ENCODE results near the gene LYPD4. TPM values are rescaled to one million over a fixed set of nuclear protein-coding genes. Genes with fewer than 3 reads are reported as not detected.
"Not testable (repeated sequence)": the region's sequence is repeated elsewhere in the genome, so short reads cannot be mapped to it uniquely, and the experiment has no call there.

Gene LYPD4
- total RNA-seq, 4 donors from 2014 or later: not detected

- Histone ChIP-seq H3K4me3 (replicated peaks in 1 of 3) (no peak overlapping the region), H3K36me3 (no peaks in the 10 kb centered on the region), H3K9me3 (no peaks in the 10 kb centered on the region), H3K27me3 (no peaks in the 10 kb centered on the region), H3K27ac (no peak overlapping the region), H3K4me1 (peaks cover 25 to 26% of the 10 kb centered on the region in 2 donors)
- TF ChIP-seq POLR2A (IDR thresholded peaks at IDR 0.05): no peak
- no peak for TF ChIP-seq CTCF (IDR thresholded peaks at IDR 0.05)
- intact Hi-C loops (cut with DNase I): no loop called here
- 82 to 87% methylated on average over 1 of the region's 1 CpG for WGBS, 2 donors
- no peak for DNase-seq
Observed at GRCh38 chr19:41796901-41797300, 47.6 kb downstream of the LYPD4 start.

GRCh38 chr19:41796362-41796761, 48.1 kb downstream of the LYPD4 start, which contains the start of gene CEACAM3:
Gene CEACAM3, plus strand, starts transcription at chr19:41796587. Its CDS starts 91 bp downstream, at chr19:41796678.
- H3K4me1 ChIP-seq: peaks cover 25 to 26% of the 10 kb centered on the region in 2 donors
- intact Hi-C loops (cut with DNase I): no loop called here
- H3K9me3 ChIP-seq: no peaks in the 10 kb centered on the region
- H3K4me3 ChIP-seq (replicated peaks in 1 of 3): no peak within 1 kb of the TSS
- no peaks in the 10 kb centered on the region for H3K27me3 ChIP-seq
- no peak for DNase-seq
- H3K36me3 ChIP-seq: no peaks in the 10 kb centered on the region
- TF ChIP-seq CTCF (IDR thresholded peaks at IDR 0.05) (no peak), POLR2A (IDR thresholded peaks at IDR 0.05) (no peak)
- no peak within 1 kb of the TSS for H3K27ac ChIP-seq

- TF ChIP-seq CTCF (IDR thresholded peaks at IDR 0.05) (peak; percentile 55 to 83 (median 70)), POLR2A (IDR thresholded peaks at IDR 0.05) (no peak)
- H3K27me3 ChIP-seq: no peaks in the 10 kb centered on the region
- no peak overlapping the region for H3K4me3 ChIP-seq (replicated peaks in 1 of 3)
- WGBS, 2 donors: 50 to 53% methylated on average over 5 of the region's 5 CpGs
- H3K4me1 ChIP-seq: peaks cover 22 to 23% of the 10 kb centered on the region in 2 donors
- DNase-seq: peak; percentile 49 to 51
- intact Hi-C loops (cut with DNase I): no loop called here
- H3K9me3 ChIP-seq: no peaks in the 10 kb centered on the region
- no peak overlapping the region for H3K27ac ChIP-seq
- H3K36me3 ChIP-seq: no peaks in the 10 kb centered on the region
Observed at GRCh38 chr19:41795031-41795461, 49.4 kb downstream of the LYPD4 start.

- H3K9me3 ChIP-seq: no peaks in the 10 kb centered on the region
- no peaks in the 10 kb centered on the region for H3K27me3 ChIP-seq
- no peak overlapping the region for H3K27ac ChIP-seq
- H3K4me3 ChIP-seq (replicated peaks in 1 of 3): no peak overlapping the region
- DNase-seq: no peak
- TF ChIP-seq CTCF (IDR thresholded peaks at IDR 0.05) (no peak), POLR2A (IDR thresholded peaks at IDR 0.05) (no peak)
- WGBS, 2 donors: 4 to 6% methylated on average over 1 of the region's 1 CpG
- no peaks in the 10 kb centered on the region for H3K36me3 ChIP-seq
- intact Hi-C loops (cut with DNase I): no loop called here
- H3K4me1 ChIP-seq: peaks cover 7 to 8% of the 10 kb centered on the region in 2 donors
Observed at GRCh38 chr19:41793414-41793727, 51.1 kb downstream of the LYPD4 start.

- WGBS, 2 donors: 30 to 32% methylated on average over 22 of the region's 22 CpGs
- intact Hi-C loops (cut with DNase I): no loop called here
- no peaks in the 10 kb centered on the region for H3K36me3 ChIP-seq
- no peak overlapping the region for H3K27ac ChIP-seq
- peaks cover 1% of the 10 kb centered on the region in 2 donors for H3K4me1 ChIP-seq
- H3K9me3 ChIP-seq: no peaks in the 10 kb centered on the region
- peak in 5 of 6 experiments; percentile 38 to 77 (median 72) for TF ChIP-seq CTCF (IDR thresholded peaks at IDR 0.05)
- TF ChIP-seq POLR2A (IDR thresholded peaks at IDR 0.05): no peak
- peak; percentile 68 to 71 for DNase-seq
- H3K4me3 ChIP-seq (replicated peaks in 1 of 3): no peak overlapping the region
- no peaks in the 10 kb centered on the region for H3K27me3 ChIP-seq
Observed at GRCh38 chr19:41792513-41793413, 51.7 kb downstream of the LYPD4 start.

- 57 to 82% methylated on average over 3 to 5 of the region's 5 CpGs for WGBS, 2 donors
- H3K27ac ChIP-seq; intact Hi-C loops (cut with DNase I); DNase-seq; H3K4me3 ChIP-seq (replicated peaks in 1 of 3); H3K9me3 ChIP-seq; H3K36me3 ChIP-seq; H3K27me3 ChIP-seq; H3K4me1 ChIP-seq: not testable (repeated sequence)
Observed at GRCh38 chr19:41789053-41789452, 55.4 kb downstream of the LYPD4 start.

GRCh38 chr19:41788518-41788917, 56.0 kb downstream of the LYPD4 start:
- H3K36me3 ChIP-seq; intact Hi-C loops (cut with DNase I): not testable (repeated sequence)
- WGBS, 2 donors: no CpG with 5 or more reads among the region's 1 CpG

More at GRCh38 chr19:41788518-41788917, 56.0 kb downstream of the LYPD4 start:
- not testable (repeated sequence) for DNase-seq; H3K4me1 ChIP-seq; H3K9me3 ChIP-seq; H3K27me3 ChIP-seq; H3K4me3 ChIP-seq (replicated peaks in 1 of 3); H3K27ac ChIP-seq

Data from thyroid gland (tissue), 4 donors.